CD4-positive, alpha-beta T cell treated with Interleukin-1 beta for 1 hour (primary cell): ENCODE data around the gene PRPS1.
"Not testable (repeated sequence)": the region's sequence is repeated elsewhere in the genome, so short reads cannot be mapped to it uniquely, and the experiment has no call there.

Experiments
- DNase-seq, 2 donors: peaks; one replicate each; pipeline ENCODE4 v3.0.0-alpha.2; 2020 to 2022

Gene PRPS1

GRCh38 chrX:107630031-107630689 lies 1.9 kb downstream of the PRPS1 start:
- no peak for DNase-seq

- DNase-seq: no peak
Measured at GRCh38 chrX:107632346-107632745, 4.0 kb downstream of the PRPS1 start.

- no peak for DNase-seq
Measured at GRCh38 chrX:107646735-107647134, 18.4 kb downstream of the PRPS1 start.

- no peak for DNase-seq
Measured at GRCh38 chrX:107648332-107648731, 20.0 kb downstream of the PRPS1 start.

- DNase-seq: no peak
Measured at GRCh38 chrX:107654566-107654871, 26.2 kb downstream of the PRPS1 start.

GRCh38 chrX:107654872-107655761 lies 26.8 kb downstream of the PRPS1 start:
- peak; percentile 68 to 72 for DNase-seq

GRCh38 chrX:107656978-107657377 lies 28.7 kb downstream of the PRPS1 start:
- DNase-seq: no peak

- DNase-seq: no peak
Measured at GRCh38 chrX:107658660-107659059, 30.4 kb downstream of the PRPS1 start.

- DNase-seq: no peak
Measured at GRCh38 chrX:107659286-107659685, 31.0 kb downstream of the PRPS1 start.

GRCh38 chrX:107659768-107660167 lies 31.5 kb downstream of the PRPS1 start:
- DNase-seq: peak; percentile 36 to 59

GRCh38 chrX:107662145-107662544 lies 33.8 kb downstream of the PRPS1 start:
- DNase-seq: no peak

- DNase-seq: no peak
Measured at GRCh38 chrX:107662824-107663223, 34.5 kb downstream of the PRPS1 start.

GRCh38 chrX:107666931-107667330 lies 38.6 kb downstream of the PRPS1 start:
- DNase-seq: no peak

- DNase-seq: no peak
Measured at GRCh38 chrX:107667426-107667825, 39.1 kb downstream of the PRPS1 start.

GRCh38 chrX:107668710-107669109 lies 40.4 kb downstream of the PRPS1 start:
- DNase-seq: not testable (repeated sequence)

GRCh38 chrX:107669261-107669660 lies 41.0 kb downstream of the PRPS1 start:
- no peak for DNase-seq

- DNase-seq: no peak
Measured at GRCh38 chrX:107669885-107670628, 41.7 kb downstream of the PRPS1 start.

- DNase-seq: not testable (repeated sequence)
Measured at GRCh38 chrX:107671256-107671655, 42.9 kb downstream of the PRPS1 start.

- peak; percentile 88 to 93 for DNase-seq
Measured at GRCh38 chrX:107672955-107673378, 44.7 kb downstream of the PRPS1 start.

- DNase-seq: peak in 1 of 2 donors; percentile 43
Measured at GRCh38 chrX:107673431-107673830, 45.1 kb downstream of the PRPS1 start.

GRCh38 chrX:107673933-107674479 lies 45.7 kb downstream of the PRPS1 start:
- peak; percentile 94 to 98 for DNase-seq

GRCh38 chrX:107674480-107675364 lies 46.4 kb downstream of the PRPS1 start:
- peak; percentile 77 to 79 for DNase-seq
